PC-3 (cell line): Measurements from ENCODE around the gene SLC48A1.

Source experiments
- CTCF ChIP-seq: fragments of 300-600 bp; sonication (generic); conservative IDR thresholded peaks from 2 replicates; pipeline ENCODE4 v1.5.1; 2017; ENCODE audit warnings: antibody characterized with exemption, low read depth, mild to moderate bottlenecking, low read length
- EZH2 ChIP-seq: fragments of 300-600 bp; sonication (generic); IDR thresholded peaks from one replicate; pipeline ENCODE4 v1.6.1; 2017; ENCODE audit warnings: antibody characterized with exemption, mild to moderate bottlenecking, low read length; ENCODE audit not compliant: unreplicated experiment

- TF ChIP-seq CTCF (no peak), EZH2 (no peak)
Measured at GRCh38 chr12:47774663-47775062, 1.6 kb downstream of the SLC48A1 start.
